ENCODE results near the gene PRKAR2A.
"Not testable (repeated sequence)": the region's sequence is repeated elsewhere in the genome, so short reads cannot be mapped to it uniquely, and the experiment has no call there.

The PRKAR2A gene

DNA sequence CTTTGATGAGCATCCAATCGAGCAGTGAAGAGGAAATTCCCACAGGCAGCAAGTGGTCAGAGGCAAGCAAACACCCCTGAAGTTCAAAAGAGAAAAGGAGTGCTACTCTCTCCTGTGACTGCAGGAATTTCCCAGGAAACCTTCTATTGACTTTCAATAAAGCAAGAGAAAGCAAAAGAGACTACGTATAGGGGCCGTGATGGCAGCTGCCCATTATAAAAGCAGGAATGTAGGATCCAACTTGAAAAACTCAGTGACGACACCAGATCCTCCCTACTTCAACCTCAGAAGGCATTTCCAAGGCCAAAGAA, 77.5 kb downstream of the PRKAR2A start:
- DNase-seq, result no peak

DNA sequence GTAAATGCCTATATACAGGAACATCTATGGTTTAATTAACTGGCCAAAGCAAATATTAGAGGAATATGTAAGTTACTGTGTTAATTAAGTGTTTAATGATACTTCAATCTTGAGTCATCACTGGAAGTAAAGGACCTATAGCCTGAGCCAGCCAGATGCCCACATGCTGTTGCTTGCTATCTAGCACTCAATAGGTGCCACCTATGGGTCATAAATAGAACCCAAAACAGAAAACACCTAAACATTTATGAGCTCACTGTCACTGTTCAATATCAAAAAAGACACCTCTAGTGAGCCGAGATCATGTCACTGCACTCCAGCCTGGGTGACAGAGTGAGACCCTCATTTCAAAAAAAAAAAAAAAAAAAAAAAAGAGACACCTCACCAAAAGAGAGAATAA, 82.3 kb downstream of the PRKAR2A start:
- DNase-seq, result no peak

DNA sequence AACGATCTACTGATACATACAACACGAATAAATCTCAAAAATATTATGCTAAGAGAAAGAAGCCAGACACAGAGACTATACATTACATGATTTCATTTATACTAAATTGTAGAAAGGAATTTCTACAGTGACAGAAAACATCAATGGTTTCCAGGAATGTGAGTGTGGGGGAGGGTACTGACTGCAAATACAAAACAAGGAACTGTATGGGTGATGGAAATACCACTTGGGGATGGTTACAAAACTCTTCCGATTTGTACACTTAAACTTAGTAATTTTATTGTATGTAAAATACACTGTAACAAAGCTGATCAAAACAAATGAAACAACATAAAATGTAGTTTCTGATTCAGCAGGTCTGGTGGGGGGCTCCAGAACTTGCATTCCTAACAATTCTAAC, 84.9 kb downstream of the PRKAR2A start:
- DNase-seq, result no peak

DNA sequence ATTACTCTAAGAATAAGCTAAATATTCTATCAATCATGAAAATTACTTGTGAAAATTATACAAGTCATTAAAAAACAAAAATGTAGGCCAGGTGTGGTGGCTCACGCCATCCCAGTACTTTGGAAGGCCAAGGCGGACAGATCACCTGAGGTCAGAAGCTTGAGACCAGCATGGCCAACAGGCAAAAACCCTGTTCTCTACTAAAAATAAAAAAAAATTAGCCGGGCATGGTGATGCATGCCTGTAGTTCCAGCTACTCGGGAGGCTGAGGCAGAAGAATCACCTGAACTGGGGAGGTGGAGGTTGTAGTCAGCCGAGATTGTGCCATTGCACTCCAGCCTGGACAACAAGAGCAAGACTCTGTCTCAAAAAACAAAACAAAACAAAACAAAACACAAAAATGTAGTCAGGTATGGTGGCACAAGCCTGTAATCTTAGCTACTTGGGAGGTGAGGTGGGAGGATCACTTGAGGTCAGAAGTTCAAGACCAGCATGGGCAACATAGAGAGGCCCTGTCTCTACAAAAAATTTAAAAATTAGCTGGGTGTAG, 87.6 kb downstream of the PRKAR2A start:
- not testable (repeated sequence) for DNase-seq

DNA sequence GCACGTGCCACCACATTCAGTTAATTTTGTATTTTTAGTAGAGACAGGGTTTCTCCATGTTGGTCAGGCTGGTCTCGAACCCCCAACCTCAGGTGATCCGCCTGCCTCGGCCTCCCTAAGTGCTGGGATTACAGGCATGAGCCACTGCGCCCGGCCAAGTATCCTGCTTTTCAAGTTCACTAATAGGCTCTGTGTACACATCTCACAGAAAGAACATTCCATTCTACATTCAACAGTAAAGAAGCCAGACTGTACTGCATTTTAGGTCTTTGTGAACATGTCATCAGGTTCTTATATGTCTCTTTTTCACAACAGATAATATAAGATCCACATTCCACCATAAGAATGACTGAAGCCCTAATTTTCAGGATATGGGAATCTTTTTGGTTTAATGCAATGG, 88.1 kb downstream of the PRKAR2A start:
- DNase-seq, result not testable (repeated sequence)

DNA sequence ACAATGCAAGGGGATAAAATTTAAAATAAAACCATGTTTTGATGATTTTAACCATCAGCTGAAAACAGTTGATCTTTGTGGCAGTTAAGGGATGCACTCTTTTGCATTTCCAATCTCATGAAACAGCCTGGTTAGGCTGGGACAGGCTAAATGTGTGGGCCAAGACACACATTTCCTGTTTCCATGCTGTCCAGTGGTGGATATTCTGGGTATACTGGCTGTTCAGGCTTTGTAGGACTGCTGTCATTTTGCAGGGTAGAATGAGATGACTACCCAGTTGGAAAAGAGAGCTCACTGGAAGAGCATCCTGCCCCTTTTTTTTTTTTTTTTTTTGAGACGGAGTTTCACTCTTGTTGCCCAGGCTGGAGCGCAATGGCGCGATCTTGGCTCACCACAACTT, 88.6 kb downstream of the PRKAR2A start:
- DNase-seq, result no peak

DNA sequence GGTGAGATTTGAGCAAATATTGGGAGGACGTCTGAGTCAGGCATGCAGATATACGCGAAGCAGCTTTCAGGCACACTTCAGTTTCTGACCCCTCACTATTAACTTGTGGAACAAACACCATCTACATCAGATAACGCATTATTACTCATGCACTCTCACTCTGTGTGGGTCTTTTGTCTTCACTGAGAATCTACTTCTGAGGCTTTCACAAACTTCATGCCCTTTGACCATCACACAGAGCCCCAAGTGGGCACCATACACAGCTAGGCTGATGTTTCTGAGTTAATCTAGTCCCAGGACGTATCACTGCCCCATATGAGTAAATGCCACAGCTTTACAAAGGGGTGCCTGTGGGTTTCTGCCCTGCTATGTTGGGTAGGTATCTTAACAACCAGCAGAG, 91.0 kb downstream of the PRKAR2A start:
- DNase-seq, result no peak

DNA sequence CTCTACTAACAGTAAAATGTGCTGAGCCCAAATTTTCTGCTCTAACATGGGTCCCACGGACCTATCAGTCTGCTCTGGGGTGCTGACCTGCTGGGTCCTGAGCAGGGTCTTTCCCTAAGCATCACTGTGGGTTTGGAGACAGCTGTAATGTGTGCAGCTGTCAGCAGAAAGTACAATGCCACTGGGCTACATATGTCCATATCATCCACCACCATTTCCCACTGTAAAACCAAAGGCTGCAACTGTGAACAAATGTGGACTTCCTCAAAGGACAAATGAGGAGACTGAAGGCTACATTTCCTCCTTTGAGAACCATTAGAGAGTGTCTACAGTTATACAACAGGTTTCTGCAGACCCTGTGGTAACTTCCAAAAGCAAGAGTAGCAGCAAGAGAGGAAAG, 96.8 kb downstream of the PRKAR2A start:
- DNase-seq, result no peak

DNA sequence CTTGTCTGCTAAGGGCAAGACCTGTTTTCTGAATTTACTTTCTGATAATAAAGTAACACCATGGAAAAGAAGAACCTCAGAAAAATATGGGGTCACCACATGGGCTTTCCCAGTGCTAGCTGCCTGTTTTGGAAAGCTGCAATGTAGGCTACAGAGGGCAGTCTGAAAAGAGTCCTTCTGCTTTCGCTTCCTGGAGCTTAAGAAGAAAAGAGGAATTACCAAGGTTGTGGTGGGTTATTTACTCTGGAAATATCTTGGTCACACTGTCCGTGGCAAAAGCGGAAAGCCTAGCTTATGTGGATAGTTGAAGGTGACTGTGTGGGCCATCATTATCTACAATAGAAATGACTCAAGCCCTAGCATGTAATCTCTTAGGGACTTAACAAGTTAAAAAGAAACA, 98.9 kb downstream of the PRKAR2A start:
- no peak for DNase-seq

DNA sequence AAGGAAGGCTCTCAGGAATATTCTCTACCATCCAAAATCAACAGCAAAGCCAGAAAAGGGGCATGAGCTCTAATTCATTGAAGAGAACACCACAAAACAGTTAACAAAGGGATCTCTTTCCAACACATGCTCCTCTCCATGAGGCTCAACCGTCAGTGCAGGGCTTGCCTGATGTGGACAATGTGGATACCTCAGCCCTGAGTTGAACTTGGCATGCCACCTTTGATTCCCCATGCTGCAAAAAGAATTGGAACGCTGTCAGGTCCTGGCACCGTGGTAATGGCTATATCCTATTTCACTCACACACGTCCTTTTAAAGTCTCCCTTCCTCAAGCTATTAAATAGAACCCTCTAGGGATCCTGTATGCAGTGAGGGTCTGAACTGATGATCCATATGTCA, 100.0 kb downstream of the PRKAR2A start:
- DNase-seq, result no peak

DNA sequence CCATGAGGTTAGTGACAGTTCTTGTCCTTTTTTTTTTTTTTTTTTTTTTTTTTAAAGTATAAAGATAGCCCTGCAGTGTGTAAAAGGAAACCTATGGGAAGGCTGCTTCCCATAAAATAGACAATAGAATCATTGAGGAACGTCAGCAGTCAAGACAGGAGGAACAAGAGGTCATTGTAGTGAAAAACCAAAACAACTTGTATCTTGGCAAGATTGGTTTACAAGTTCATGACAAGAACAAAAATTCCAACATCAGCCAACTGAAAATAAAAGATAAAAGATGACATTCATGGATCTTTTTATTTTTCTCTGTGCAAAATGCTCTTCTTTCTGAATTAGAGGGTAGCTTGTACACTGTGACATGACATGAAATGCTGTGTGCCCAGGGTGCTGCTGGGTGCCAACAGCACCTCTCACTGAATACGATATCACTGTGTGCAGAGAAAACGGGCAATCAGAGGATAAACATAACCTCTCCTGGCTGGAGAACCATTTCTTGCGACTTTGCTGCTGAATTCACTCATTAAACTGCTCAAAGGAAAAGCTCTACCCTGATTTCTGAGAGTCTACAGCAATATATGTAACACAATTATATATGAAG, 100.6 kb downstream of the PRKAR2A start:
- no peak for DNase-seq

DNA sequence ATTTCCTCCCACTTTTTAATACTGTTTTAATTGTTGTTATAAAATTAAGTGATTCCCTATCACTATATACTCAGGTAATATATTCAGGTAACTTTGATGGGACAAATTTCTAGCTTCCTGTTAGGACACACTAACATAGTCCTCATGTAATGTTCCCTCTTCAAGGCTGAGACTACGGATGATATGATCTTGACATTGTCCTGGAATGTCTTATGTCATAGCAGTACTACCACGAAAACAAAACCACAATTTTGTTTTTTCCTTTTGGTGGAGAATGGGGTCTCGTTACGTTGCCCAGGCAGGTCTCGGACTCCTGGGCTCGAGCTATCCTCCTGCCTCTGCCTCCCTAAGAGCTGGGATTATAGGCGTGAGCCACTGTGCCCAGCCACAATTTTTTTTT, 103.9 kb downstream of the PRKAR2A start:
- DNase-seq, result no peak

DNA sequence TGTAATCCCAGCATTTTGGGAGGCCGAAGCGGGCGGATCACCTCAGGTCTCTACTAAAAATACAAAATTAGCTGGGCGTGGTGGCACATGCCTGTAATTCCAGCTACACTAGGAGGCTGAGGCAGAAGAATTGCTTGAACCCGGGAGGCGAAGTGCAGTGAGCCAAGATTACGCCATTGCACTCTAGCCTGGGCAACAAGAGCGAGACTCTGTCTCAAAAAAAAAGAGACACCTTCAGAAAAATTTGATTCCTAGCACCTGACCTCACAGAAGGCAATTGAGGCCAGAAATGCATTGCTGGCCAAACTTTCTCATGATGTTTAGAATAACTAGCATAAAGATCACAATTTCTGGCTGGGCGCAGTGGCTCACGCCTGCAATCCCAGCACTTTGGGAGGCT, 106.4 kb downstream of the PRKAR2A start:
- DNase-seq, result not testable (repeated sequence)

DNA sequence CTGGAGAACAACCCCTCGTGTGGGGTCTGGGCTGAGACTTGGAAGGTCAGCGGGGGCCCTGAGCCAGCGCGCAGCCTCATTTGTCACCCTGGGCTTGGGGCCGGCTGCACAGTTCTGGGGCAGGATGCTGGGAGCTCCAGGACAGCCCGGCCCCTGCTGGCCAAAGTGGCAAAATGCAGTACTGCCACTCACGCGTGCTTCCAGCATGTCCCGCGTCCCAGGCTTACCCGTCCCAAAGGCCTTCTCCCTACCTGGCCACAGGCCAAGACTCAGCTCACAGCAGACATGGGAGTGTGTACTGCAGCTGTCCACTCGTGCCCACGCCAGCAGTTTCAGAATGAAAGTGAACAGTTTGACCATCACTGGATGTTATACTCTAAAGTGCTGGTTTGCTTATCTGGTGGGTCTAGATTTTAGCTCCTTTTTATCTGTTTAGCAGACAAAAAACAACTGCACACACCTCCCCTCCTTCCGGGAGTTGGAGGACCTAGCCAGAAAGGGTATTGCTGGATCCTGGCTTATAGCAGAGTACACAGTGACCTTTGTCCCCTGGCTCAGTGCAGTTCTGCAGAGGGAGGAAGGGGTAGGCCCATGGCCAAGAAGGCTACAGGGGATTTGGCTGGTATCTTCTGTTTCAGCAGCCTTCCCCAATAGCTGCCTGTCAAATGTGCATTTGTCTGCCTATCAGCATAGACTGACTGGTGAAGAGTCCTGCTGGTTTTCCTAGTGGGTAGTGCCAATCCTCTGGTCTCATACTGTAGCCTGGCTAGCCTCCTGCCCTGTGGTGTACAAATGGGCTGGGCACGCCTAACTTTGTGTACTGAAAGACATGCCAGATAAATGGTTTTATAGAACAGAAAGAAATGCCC, 107.5 kb downstream of the PRKAR2A start:
- DNase-seq, result no peak

DNA sequence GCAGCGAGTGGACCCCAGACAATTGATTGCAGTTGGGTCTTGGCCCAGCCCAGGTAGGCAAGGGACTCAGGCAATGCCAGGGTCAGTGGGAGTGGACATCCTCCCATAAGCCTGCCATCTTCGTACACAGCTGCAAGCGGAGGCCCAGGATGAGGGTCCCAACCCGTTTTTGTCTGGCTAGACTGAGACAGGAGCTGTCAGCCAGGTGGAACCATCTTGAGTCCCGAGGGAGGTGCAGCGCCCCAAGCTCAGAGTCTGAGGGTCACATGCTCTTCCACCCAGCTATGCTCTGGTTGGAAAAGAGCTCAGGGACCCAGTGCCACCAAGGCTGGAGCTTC, 108.1 kb downstream of the PRKAR2A start:
- DNase-seq, result no peak

DNA sequence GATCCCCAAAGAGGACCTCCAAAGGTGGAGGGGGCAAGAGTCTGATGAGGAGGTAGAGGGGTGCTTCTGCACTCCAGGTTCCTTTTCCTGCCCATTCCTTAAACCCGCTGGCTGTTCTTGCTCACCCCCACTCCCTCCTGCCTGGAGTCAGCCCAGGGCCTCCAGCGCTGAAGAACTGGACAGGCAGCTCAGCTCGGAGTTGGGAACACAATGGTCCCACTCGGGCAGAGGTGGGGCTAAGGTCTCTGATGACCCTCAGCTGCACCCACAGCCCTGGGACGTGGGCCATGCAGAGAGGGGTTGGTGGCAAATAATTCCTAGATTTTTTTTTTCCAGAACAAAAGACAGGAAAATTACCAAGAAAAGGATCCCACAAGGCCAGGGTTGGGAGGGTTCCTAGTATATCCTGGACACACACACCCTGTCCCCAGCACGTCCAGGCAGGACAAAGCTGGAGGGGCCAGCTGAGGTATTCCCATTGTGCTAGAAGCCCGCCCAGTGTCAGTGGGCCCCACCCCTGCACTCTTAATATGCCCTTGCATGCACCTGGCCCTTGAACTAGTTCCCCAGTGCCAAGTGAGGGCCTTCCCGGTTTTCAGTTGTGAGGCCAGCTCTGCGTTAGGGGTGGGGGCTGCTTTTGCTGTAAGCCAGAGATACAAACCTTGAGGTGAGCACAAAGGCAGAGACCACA, 108.6 kb downstream of the PRKAR2A start:
- no peak for DNase-seq

DNA sequence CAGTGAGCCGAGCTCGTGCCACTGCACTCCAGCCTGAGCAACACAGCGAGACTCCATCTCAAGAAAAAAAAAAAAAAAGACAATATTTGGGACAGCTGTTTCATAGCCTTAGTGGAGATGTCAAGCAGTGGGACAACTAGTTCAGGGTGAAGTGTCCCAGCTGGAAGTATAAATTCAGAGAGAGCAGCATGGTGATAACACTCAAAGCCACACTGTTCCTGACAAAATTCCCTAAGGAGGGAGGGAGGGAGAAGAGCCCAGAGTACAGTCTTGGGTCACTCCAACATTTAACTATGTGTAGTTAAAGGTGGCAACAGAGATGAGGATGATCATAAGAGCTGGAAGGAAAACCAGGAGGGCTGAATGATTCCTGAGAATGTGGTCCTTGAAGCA, 109.5 kb downstream of the PRKAR2A start:
- no peak for DNase-seq

DNA sequence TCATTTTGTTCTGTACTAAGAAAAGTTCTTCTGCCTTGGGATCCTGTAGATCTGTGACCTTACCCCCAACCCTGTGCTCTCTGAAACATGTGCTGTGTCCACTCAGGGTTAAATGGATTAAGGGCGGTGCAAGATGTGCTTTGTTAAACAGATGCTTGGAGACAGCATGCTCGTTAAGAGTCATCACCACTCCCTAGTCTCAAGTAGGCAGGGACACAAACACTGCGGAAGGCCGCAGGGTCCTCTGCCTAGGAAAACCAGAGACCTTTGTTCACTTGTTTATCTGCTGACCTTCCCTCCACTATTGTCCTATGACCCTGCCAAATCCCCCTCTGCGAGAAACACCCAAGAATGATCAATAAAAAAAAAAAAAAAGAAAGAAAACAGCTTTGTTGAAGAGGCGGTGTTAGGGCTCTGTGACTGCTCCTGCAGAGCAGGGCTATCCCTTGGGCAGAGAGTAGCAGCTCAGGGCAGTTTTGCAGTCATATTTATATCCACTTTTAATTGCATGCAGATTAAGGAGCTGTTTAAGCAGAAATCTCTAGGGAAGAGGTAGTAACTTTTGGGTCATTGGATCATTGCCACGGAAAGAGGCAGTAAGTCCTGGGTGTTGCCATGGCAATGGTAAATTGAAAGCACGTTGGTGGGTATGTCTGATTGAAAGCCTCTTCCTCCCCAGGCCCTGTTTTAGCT, 112.5 kb downstream of the PRKAR2A start:
- not testable (repeated sequence) for DNase-seq

DNA sequence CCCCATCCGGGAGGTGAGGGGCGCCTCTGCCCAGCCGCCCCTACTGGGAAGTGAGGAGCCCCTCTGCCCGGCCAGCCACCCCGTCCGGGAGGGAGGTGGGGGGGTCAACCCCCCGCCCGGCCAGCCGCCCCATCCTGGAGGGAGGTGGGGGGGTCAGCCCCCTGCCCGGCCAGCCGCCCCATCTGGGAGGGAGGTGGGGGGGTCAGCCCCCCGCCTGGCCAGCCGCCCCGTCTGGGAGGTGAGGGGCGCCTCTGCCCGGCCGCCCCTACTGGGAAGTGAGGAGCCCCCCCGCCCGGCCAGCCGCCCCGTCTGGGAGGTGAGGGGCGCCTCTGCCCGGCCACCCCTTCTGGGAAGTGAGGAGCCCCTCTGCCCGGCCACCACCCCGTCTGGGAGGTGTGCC, 113.1 kb downstream of the PRKAR2A start:
- DNase-seq, result not testable (repeated sequence)

DNA sequence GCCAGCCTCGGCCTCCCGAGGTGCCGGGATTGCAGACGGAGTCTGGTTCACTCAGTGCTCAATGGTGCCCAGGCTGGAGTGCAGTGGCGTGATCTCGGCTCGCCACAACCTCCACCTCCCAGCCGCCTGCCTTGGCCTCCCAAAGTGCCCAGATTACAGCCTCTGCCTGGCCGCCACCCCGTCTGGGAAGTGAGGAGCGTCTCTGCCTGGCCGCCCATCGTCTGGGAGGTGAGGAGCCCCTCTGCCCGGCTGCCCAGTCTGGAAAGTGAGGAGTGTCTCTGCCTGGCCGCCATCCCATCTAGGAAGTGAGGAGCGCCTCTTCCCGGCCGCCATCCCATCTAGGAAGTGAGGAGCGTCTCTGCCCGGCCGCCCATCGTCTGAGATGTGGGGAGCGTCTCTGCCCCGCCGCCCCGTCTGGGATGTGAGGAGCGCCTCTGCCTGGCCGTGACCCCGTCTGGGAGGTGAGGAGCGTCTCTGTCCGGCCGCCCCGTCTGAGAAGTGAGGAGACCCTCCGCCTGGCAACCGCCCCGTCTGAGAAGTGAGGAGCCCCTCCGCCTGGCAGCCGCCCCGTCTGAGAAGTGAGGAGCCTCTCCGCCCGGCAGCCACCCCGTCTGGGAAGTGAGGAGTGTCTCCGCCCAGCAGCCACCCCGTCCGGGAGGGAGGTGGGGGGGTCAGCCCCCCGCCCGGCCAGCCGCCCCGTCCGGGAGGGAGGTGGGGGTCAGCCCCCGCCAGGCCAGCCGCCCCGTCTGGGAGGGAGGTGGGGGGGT, 113.7 kb downstream of the PRKAR2A start:
- DNase-seq, result not testable (repeated sequence)

DNA sequence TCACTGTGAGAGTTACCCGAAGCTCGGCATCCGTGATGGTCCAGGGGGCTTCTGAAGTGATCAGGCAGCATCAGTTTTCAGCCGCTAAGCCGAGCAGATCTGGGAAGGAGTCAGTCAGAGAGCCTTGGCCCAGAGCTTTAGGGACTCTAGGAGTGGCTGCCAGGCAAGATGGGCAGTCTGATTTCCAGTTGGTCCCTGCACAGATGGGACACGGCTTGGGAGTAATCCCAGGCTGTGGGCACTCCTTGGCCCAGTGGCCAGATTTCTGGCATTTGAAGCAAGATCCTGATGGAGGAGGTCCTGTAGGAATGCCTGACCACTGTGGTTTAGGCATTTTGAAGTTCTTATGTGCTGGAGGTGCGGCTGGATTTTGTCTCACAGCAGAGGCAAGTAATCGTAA, 120.2 kb downstream of the PRKAR2A start:
- DNase-seq, result no peak

DNA sequence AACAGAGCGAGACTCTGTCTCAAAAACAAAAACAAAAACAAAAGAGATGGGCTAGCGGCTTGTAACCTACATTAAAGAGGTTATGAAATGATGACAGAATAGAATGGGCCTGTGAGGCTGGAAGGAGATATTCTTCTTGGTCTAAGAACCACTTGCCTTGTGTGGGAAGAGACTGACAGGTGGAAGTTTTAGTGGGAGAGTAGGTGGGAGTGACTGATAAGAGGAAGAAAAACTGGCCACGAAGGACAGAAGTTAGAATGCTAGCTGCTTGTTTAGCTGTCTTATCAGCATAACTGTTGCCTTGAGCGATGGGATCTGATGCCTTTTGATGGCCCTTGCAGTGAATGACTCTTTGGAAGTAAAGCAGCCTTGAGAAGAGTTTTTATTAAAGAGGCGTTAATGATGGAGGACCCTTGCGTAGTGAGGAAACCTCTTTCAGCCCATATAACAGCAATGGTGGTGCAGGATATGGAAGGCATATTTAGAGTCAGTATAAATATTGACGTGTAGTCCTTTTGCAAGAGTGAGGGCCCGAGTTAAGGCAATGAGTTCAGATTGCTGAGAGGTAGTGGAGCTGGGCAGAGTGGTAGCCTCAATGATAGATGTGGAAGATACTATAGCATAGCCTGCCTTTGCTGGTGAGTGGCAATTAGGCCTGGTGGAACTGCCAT, 122.4 kb downstream of the PRKAR2A start:
- DNase-seq, result not testable (repeated sequence)
